ENCODE data around the gene C12orf75.

C12orf75 gene

GRCh38 chr12:105420046-105420445 is 89.6 kb downstream of the C12orf75 start:
- no peak for DNase-seq

GRCh38 chr12:105420659-105421240 is 90.3 kb downstream of the C12orf75 start:
- DNase-seq = peak; percentile 59

All from stimulated activated CD4-positive, alpha-beta T cell treated with anti-CD3 and anti-CD28 coated beads, Interleukin-12 subunit alpha, Interleukin-12 subunit beta, amount 100 ng/mL, for 4 hours (primary cell).